NCI-H2107 treated with DMSO at 0.1 percent for 48 hours (cell line): Measurements from ENCODE around the gene CCDC32.

Source experiments
- DNase-seq: peaks from one replicate; lab custom pipeline; 2025; ENCODE audit not compliant: unreplicated experiment; lab: John Stamatoyannopoulos, UW

Gene CCDC32

DNA sequence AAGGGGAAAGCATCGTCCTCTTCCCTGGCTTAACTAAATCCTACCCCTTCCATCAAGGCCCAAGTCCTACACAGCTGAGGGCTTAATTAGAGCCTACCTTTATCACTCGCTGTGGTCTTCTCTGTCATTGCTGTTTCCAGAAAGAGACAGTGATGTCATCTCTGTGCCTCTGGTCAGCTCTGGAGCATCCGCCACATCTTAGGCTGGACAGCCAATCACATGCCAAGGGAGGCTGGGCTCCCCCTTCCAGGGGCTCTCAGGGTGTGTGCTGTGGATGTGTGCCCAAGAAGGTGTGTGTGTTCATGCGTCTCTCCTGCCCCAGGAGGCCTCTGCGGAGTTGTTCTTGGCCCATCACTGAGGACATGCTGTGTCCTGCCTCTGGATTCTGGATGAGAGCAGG lies 51.2 kb downstream of the CCDC32 start:
- DNase-seq = no peak

GRCh38 chr15:40512440-40512839 lies 52.4 kb downstream of the CCDC32 start:
- DNase-seq = no peak

DNA sequence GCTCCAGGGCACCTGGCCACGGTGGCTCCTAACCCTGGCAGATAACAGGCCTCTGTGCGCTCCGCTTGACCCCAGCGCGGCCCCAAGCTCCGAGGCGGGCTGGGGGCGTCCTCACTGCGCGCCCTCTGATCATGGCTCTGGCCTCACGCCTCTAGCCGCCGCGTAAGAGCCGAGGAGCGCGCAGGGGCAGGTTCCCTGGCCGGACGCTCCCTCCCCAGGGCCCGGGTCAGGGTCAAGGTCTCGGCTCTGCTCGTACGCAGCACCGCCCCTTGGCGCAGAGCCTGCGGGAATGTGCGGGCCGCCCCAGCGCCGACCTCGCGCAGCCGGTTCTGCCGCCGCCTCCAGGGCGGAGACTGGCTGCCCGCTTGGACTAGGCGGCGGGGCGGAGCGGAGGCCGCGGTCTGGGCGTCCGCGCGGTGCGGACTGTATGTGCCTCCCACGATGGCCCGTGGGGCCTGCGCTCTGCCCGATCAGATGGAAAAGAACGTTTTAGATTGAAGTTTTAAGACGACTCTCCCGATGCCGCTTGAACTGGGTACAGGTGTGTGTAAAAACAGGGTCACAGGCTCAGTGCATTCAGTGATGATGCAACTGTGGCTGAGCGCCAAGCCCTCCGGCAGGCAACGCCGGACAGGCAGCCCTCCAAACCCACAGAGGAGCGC lies 53.2 kb downstream of the CCDC32 start:
- DNase-seq = no peak

GRCh38 chr15:40511093-40511471 lies 53.8 kb downstream of the CCDC32 start:
- no peak for DNase-seq

DNA sequence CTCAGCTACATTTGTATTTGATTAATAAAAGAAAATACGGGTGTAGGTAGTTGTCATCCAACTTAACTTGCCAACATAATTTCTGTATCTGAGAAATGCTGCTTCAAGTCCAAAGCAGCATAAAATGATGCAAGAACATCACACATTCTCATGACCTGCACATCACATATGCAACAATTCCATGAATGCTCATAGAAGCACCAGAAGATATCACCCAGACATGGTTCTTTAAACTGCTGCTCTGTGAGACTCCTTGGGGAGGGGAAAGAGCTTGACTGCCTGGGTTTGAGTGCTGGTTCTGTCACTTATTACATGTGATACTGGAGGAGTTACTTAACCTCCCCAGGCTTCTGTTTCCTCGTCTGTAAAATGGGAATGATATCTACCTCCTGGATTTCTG lies 54.6 kb downstream of the CCDC32 start:
- DNase-seq = no peak

DNA sequence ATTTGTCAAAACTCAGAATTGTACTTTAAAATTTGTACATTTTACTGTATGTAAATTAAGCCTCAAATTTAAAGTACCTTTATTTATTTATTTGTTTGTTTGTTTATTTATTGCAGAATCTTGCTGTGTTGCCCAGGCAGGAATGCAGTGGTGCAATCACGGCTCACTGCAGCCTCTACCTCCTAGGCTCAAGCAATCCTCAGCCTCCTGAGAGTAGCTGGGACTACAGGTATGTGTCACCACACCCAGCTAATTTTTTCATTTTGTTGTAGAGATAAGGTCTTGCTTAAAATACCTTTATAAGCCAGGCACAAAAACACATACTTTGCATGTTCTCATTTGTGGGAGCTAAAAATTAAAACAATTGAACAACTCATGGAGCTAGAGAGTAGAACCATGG lies 56.6 kb downstream of the CCDC32 start:
- DNase-seq = no peak

DNA sequence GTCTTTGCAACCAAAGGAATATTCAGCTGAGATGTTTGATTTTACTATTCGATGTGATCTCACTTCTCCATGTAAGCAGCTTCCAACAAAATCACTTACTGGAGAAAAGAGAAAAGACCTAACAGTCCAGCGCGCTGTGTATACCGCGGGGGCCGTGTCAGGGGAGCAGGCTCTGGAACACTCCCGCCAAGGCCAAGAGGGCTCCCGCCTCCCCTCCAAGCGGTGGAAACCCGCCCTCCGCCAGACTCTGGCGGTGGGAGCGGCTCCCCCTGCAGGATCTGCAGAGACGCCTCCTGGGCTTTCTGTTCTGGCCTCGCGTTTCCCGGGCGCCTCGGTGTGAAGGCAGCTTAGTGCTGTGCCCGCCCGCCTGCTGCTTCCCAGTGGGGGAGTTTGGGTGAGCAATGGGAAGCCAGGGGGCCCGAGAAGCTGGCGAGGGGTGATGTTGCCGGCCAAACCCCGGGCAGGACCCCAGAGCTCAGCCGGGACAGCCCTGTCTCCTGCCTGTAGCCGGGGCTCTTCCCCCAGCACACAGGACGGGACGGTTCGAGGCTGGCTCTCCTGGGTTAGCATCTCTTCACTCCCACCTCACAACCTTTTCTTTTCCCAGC lies 57.8 kb downstream of the CCDC32 start:
- peak; percentile 14 for DNase-seq
